Measurements from ENCODE around the gene TBCD. TPM values are rescaled to one million over a fixed set of nuclear protein-coding genes. Genes with fewer than 3 reads are reported as not detected.

TBCD gene
- total RNA-seq, 2 experiments from 2014 or later, result 74.5 to 76.9 TPM

GRCh38 chr17:82897514-82898249 is 145.8 kb downstream of the TBCD start:
- H3K27me3 Mint-ChIP-seq, result no peaks in the 10 kb centered on the region
- no peak for DNase-seq
- H3K36me3 Mint-ChIP-seq, result peaks cover 23% of the 10 kb centered on the region
- no peak overlapping the region for H3K4me3 Mint-ChIP-seq
- no peaks in the 10 kb centered on the region for H3K9me3 Mint-ChIP-seq
- H3K4me1 Mint-ChIP-seq, result peaks cover 25% of the 10 kb centered on the region
- H3K27ac Mint-ChIP-seq, result no peak overlapping the region

- no peak overlapping the region for H3K4me3 Mint-ChIP-seq
- H3K27ac Mint-ChIP-seq, result no peak overlapping the region
- no peaks in the 10 kb centered on the region for H3K9me3 Mint-ChIP-seq
- H3K36me3 Mint-ChIP-seq, result peaks cover 13% of the 10 kb centered on the region
- H3K4me1 Mint-ChIP-seq, result peaks cover 11% of the 10 kb centered on the region
- H3K27me3 Mint-ChIP-seq, result no peaks in the 10 kb centered on the region
- no peak for DNase-seq
Observed at GRCh38 chr17:82898976-82899514, 147.2 kb downstream of the TBCD start.

GRCh38 chr17:82899941-82900340 is 148.1 kb downstream of the TBCD start:
- no peak for DNase-seq
- Mint-ChIP-seq H3K36me3 (peaks cover 16% of the 10 kb centered on the region), H3K27me3 (no peaks in the 10 kb centered on the region), H3K4me1 (peaks cover 6% of the 10 kb centered on the region), H3K4me3 (no peak overlapping the region), H3K27ac (peak overlapping the region; percentile 16), H3K9me3 (no peaks in the 10 kb centered on the region)

GRCh38 chr17:82900741-82901140 is 148.9 kb downstream of the TBCD start:
- H3K27ac Mint-ChIP-seq, result no peak overlapping the region
- peaks cover 13% of the 10 kb centered on the region for H3K36me3 Mint-ChIP-seq
- peaks cover 6% of the 10 kb centered on the region for H3K4me1 Mint-ChIP-seq

GRCh38 chr17:82901356-82901755 is 149.5 kb downstream of the TBCD start:
- H3K4me3 Mint-ChIP-seq, result no peak overlapping the region
- no peak overlapping the region for H3K27ac Mint-ChIP-seq
- peaks cover 6% of the 10 kb centered on the region for H3K4me1 Mint-ChIP-seq
- no peak for DNase-seq
- H3K9me3 Mint-ChIP-seq, result no peaks in the 10 kb centered on the region
- peaks cover 13% of the 10 kb centered on the region for H3K36me3 Mint-ChIP-seq
- no peaks in the 10 kb centered on the region for H3K27me3 Mint-ChIP-seq

More at GRCh38 chr17:82900741-82901140, 148.9 kb downstream of the TBCD start:
- Mint-ChIP-seq H3K9me3 (no peaks in the 10 kb centered on the region), H3K27me3 (no peaks in the 10 kb centered on the region), H3K4me3 (no peak overlapping the region)
- DNase-seq, result no peak

GRCh38 chr17:82901856-82902255 is 150.0 kb downstream of the TBCD start:
- Mint-ChIP-seq H3K4me3 (no peak overlapping the region), H3K27ac (no peak overlapping the region), H3K27me3 (no peaks in the 10 kb centered on the region), H3K36me3 (peaks cover 11% of the 10 kb centered on the region), H3K4me1 (peaks cover 6% of the 10 kb centered on the region), H3K9me3 (no peaks in the 10 kb centered on the region)
- no peak for DNase-seq

GRCh38 chr17:82902972-82903874 is 151.4 kb downstream of the TBCD start:
- Mint-ChIP-seq H3K36me3 (peaks cover 13% of the 10 kb centered on the region), H3K9me3 (no peaks in the 10 kb centered on the region), H3K27ac (no peak overlapping the region), H3K4me3 (no peak overlapping the region), H3K4me1 (peaks cover 16% of the 10 kb centered on the region), H3K27me3 (no peaks in the 10 kb centered on the region)
- no peak for DNase-seq

GRCh38 chr17:82905130-82905529 is 153.3 kb downstream of the TBCD start:
- no peak for DNase-seq
- Mint-ChIP-seq H3K4me3 (no peak overlapping the region), H3K27ac (no peak overlapping the region), H3K4me1 (peaks cover 26% of the 10 kb centered on the region), H3K36me3 (peaks cover 14% of the 10 kb centered on the region), H3K9me3 (no peaks in the 10 kb centered on the region), H3K27me3 (no peaks in the 10 kb centered on the region)

GRCh38 chr17:82907797-82908542 is 156.1 kb downstream of the TBCD start:
- no peak overlapping the region for H3K4me3 Mint-ChIP-seq
- H3K27me3 Mint-ChIP-seq, result no peaks in the 10 kb centered on the region
- no peak overlapping the region for H3K27ac Mint-ChIP-seq

GRCh38 chr17:82908543-82909160 is 156.8 kb downstream of the TBCD start:
- H3K9me3 Mint-ChIP-seq, result no peaks in the 10 kb centered on the region
- H3K27ac Mint-ChIP-seq, result peak overlapping the region; percentile 14
- no peak for DNase-seq
- peaks cover 24% of the 10 kb centered on the region for H3K4me1 Mint-ChIP-seq
- peaks cover 15% of the 10 kb centered on the region for H3K36me3 Mint-ChIP-seq
- H3K4me3 Mint-ChIP-seq, result no peak overlapping the region
- H3K27me3 Mint-ChIP-seq, result no peaks in the 10 kb centered on the region

More at GRCh38 chr17:82907797-82908542, 156.1 kb downstream of the TBCD start:
- peaks cover 24% of the 10 kb centered on the region for H3K4me1 Mint-ChIP-seq
- H3K36me3 Mint-ChIP-seq, result peaks cover 13% of the 10 kb centered on the region
- no peaks in the 10 kb centered on the region for H3K9me3 Mint-ChIP-seq
- no peak for DNase-seq

- Mint-ChIP-seq H3K4me3 (peak overlapping the region; percentile 47), H3K27ac (peak overlapping the region; percentile 18), H3K9me3 (no peaks in the 10 kb centered on the region), H3K27me3 (no peaks in the 10 kb centered on the region), H3K4me1 (peaks cover 24% of the 10 kb centered on the region), H3K36me3 (peaks cover 11% of the 10 kb centered on the region)
- DNase-seq, result peak; percentile 46
Observed at GRCh38 chr17:82909322-82909904, 157.5 kb downstream of the TBCD start.

GRCh38 chr17:82910041-82910481 is 158.2 kb downstream of the TBCD start:
- Mint-ChIP-seq H3K36me3 (peaks cover 11% of the 10 kb centered on the region), H3K4me1 (peaks cover 24% of the 10 kb centered on the region), H3K27ac (no peak overlapping the region), H3K27me3 (no peaks in the 10 kb centered on the region), H3K9me3 (no peaks in the 10 kb centered on the region), H3K4me3 (no peak overlapping the region)
- DNase-seq, result no peak

- Mint-ChIP-seq H3K36me3 (peaks cover 11% of the 10 kb centered on the region), H3K27ac (no peak overlapping the region), H3K4me3 (no peak overlapping the region)
Observed at GRCh38 chr17:82910770-82911169, 158.9 kb downstream of the TBCD start.

GRCh38 chr17:82911822-82912221 is 160.0 kb downstream of the TBCD start:
- no peak overlapping the region for H3K4me3 Mint-ChIP-seq
- peaks cover 14% of the 10 kb centered on the region for H3K36me3 Mint-ChIP-seq
- no peaks in the 10 kb centered on the region for H3K9me3 Mint-ChIP-seq
- no peak overlapping the region for H3K27ac Mint-ChIP-seq
- DNase-seq, result no peak
- H3K4me1 Mint-ChIP-seq, result peaks cover 31% of the 10 kb centered on the region
- no peaks in the 10 kb centered on the region for H3K27me3 Mint-ChIP-seq

More at GRCh38 chr17:82910770-82911169, 158.9 kb downstream of the TBCD start:
- no peaks in the 10 kb centered on the region for H3K27me3 Mint-ChIP-seq
- no peaks in the 10 kb centered on the region for H3K9me3 Mint-ChIP-seq
- H3K4me1 Mint-ChIP-seq, result peaks cover 28% of the 10 kb centered on the region
- DNase-seq, result no peak

Measured in activated naive CD8-positive, alpha-beta T cell treated with anti-CD3 and anti-CD28 coated beads for 36 hours (primary cell).